ENCODE measurements around the gene NUDT19.

Gene NUDT19

GRCh38 chr19:32751066-32751465, 59.4 kb downstream of the NUDT19 start:
- no peak for FAIRE-seq
- no peak for DNase-seq (ENCODE audit: insufficient read length, low spot score)

GRCh38 chr19:32757189-32757588, 65.6 kb downstream of the NUDT19 start:
- DNase-seq (ENCODE audit: insufficient read length, low spot score) (no peak), FAIRE-seq (no peak)

Measured in GM19239 (cell line).